Smooth muscle cell (in vitro differentiated cells): Measurements from ENCODE around the gene TEKT3. TPM values are rescaled to one million over a fixed set of nuclear protein-coding genes. Genes with fewer than 3 reads are reported as not detected.
A peak's percentile ranks its signal among the peaks of the same experiment; 100 is the strongest.

ENCODE experiments used
- DNase-seq: peaks from one replicate; lab custom pipeline; 2025; ENCODE audit not compliant: unreplicated experiment; lab: John Stamatoyannopoulos, UW
- H2AFZ ChIP-seq: fragments of 200-600 bp; sonication (generic); 2 replicates; pipeline ENCODE4 v1.6.0; 2016; ENCODE audit warnings: antibody characterized with exemption, low read depth, mild to moderate bottlenecking
- H3F3A ChIP-seq: fragments of 200-600 bp; sonication (generic); 2 replicates; pipeline ENCODE4 v1.6.0; 2017; ENCODE audit warnings: antibody characterized with exemption, low read depth
- H3K27ac ChIP-seq: fragments of 200-600 bp; sonication (generic); 2 replicates; pipeline ENCODE4 v1.5.1; 2016; ENCODE audit warnings: low read depth, mild to moderate bottlenecking
- H3K27me3 ChIP-seq: fragments of 200-600 bp; sonication (generic); 2 replicates; pipeline ENCODE4 v1.6.1; 2016; ENCODE audit warnings: low read depth, mild to moderate bottlenecking
- H3K36me3 ChIP-seq: fragments of 200-600 bp; sonication (generic); 2 replicates; pipeline ENCODE4 v1.5.1; 2016; ENCODE audit warnings: low read depth
- H3K4me1 ChIP-seq: fragments of 200-600 bp; sonication (generic); 2 replicates; pipeline ENCODE4 v1.5.1; 2016; ENCODE audit warnings: low read depth
- H3K4me2 ChIP-seq: fragments of 200-600 bp; sonication (generic); 2 replicates; pipeline ENCODE4 v1.6.0; 2016; ENCODE audit warnings: mild to moderate bottlenecking
- H3K4me3 ChIP-seq: fragments of 200-600 bp; sonication (generic); 2 replicates; pipeline ENCODE4 v1.5.1; 2016; ENCODE audit warnings: mild to moderate bottlenecking
- H3K79me2 ChIP-seq: fragments of 200-600 bp; sonication (generic); 2 replicates; pipeline ENCODE4 v1.6.0; 2016; ENCODE audit warnings: low read depth, mild to moderate bottlenecking
- H3K9ac ChIP-seq: fragments of 200-600 bp; sonication (generic); 2 replicates; pipeline ENCODE4 v1.6.0; 2016; ENCODE audit warnings: low read depth
- H3K9me3 ChIP-seq: fragments of 200-600 bp; sonication (generic); replicated peaks from 2 replicates; pipeline ENCODE4 v1.5.1; 2016; ENCODE audit warnings: low read depth
- H4K20me1 ChIP-seq: fragments of 200-600 bp; sonication (generic); 2 replicates; pipeline ENCODE4 v1.6.0; 2016; ENCODE audit warnings: low read depth
- WGBS: methylation state at CpG from one replicate; pipeline ENCODE4 v1.1.7; 2016; ENCODE audit warnings: low lambda C conversion rate; 5-methylcytosine and 5-hydroxymethylcytosine counted together
- polyA plus RNA-seq: library from polyadenylated mRNA; unstranded; fragments of >200 nt; fragmentation: Nextera tagmentation; extraction: Ambion mirVana; gene quantifications from 2 replicates; pipeline ENCODE4 v1.2.1, GENCODE V29; 2016
- total RNA-seq: library from RNA; depleted of rRNA; stranded (reverse); fragments of >200 nt; gene quantifications from 2 replicates; pipeline ENCODE4 v1.2.3, GENCODE V29; 2014
- TF ChIP-seq, protein P1 (sequence below): fragments of 200-600 bp; sonication (generic); IDR thresholded peaks from 2 replicates; pipeline ENCODE4 v1.5.1; 2017; ENCODE audit warnings: borderline replicate concordance, mild to moderate bottlenecking, antibody characterized with exemption; ENCODE audit not compliant: insufficient read depth, poor library complexity, severe bottlenecking

TEKT3 gene
- total and polyA plus RNA-seq, 2 experiments from 2014 or later, result 0.09 to 1.00 TPM

- no peak for DNase-seq
- Histone ChIP-seq H3K27ac (peak overlapping the region; percentile 43), H4K20me1 (no peaks in the 10 kb centered on the region), H3K79me2 (no peaks in the 10 kb centered on the region), H3K9ac (no peak overlapping the region), H3K4me2 (no peak overlapping the region), H3K36me3 (no peaks in the 10 kb centered on the region), H3K4me1 (no peaks in the 10 kb centered on the region), H3K27me3 (no peaks in the 10 kb centered on the region), H3F3A (no peaks in the 10 kb centered on the region), H3K4me3 (no peak overlapping the region), H2AFZ (no peak overlapping the region), H3K9me3 (no peaks in the 10 kb centered on the region)
- WGBS, result 66% methylated on average over 22 of the region's 22 CpGs
- TF ChIP-seq, protein P1, sequence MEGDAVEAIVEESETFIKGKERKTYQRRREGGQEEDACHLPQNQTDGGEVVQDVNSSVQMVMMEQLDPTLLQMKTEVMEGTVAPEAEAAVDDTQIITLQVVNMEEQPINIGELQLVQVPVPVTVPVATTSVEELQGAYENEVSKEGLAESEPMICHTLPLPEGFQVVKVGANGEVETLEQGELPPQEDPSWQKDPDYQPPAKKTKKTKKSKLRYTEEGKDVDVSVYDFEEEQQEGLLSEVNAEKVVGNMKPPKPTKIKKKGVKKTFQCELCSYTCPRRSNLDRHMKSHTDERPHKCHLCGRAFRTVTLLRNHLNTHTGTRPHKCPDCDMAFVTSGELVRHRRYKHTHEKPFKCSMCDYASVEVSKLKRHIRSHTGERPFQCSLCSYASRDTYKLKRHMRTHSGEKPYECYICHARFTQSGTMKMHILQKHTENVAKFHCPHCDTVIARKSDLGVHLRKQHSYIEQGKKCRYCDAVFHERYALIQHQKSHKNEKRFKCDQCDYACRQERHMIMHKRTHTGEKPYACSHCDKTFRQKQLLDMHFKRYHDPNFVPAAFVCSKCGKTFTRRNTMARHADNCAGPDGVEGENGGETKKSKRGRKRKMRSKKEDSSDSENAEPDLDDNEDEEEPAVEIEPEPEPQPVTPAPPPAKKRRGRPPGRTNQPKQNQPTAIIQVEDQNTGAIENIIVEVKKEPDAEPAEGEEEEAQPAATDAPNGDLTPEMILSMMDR, result no peak
Measured at GRCh38 chr17:15289285-15290183, 51.9 kb downstream of the TEKT3 start.

DNA sequence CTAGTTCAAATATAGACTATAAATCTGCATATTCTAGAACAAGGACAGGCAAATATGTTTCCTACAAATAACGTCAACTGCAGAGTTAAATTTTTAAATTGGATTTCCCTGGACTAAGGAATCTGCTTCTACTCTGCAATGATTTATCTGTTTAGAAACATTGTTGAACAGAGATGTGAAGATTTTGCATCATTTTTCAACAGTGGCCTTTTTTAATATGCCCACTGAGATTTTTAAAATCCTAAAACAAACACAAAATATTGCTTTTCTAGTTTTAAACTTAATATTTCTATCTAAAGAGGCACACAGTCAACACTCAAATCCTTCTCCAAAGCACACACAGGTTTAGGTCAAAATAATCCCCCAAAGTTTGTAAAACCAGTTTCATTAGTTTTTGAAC, 52.5 kb downstream of the TEKT3 start:
- TF ChIP-seq, protein P1, result no peak
- no peak overlapping the region for H3K4me3 ChIP-seq
- H4K20me1 ChIP-seq, result no peaks in the 10 kb centered on the region
- no peaks in the 10 kb centered on the region for H3K27me3 ChIP-seq
- no peaks in the 10 kb centered on the region for H3K4me1 ChIP-seq
- H3K27ac ChIP-seq, result peak overlapping the region; percentile 14
- H3K9me3 ChIP-seq, result no peaks in the 10 kb centered on the region
- H3F3A ChIP-seq, result no peaks in the 10 kb centered on the region
- DNase-seq, result no peak
- WGBS, result 89% methylated on average over 1 of the region's 1 CpG
- no peaks in the 10 kb centered on the region for H3K79me2 ChIP-seq
- H2AFZ ChIP-seq, result no peak overlapping the region
- no peak overlapping the region for H3K9ac ChIP-seq
- no peaks in the 10 kb centered on the region for H3K36me3 ChIP-seq
- no peak overlapping the region for H3K4me2 ChIP-seq

- Histone ChIP-seq H3F3A (no peaks in the 10 kb centered on the region), H3K27me3 (no peaks in the 10 kb centered on the region), H3K4me1 (no peaks in the 10 kb centered on the region), H2AFZ (no peak overlapping the region), H3K4me3 (no peak overlapping the region), H3K36me3 (no peaks in the 10 kb centered on the region), H3K9me3 (no peaks in the 10 kb centered on the region), H3K9ac (no peak overlapping the region), H3K4me2 (no peak overlapping the region), H4K20me1 (no peaks in the 10 kb centered on the region), H3K79me2 (no peaks in the 10 kb centered on the region), H3K27ac (no peak overlapping the region)
- DNase-seq, result no peak
- TF ChIP-seq, protein P1, result no peak
- WGBS, result 51% methylated on average over 4 of the region's 4 CpGs
Measured at GRCh38 chr17:15287538-15288267, 53.7 kb downstream of the TEKT3 start.
